Activated T-cell treated with anti-CD3 and anti-CD28 coated beads, Interleukin-2, amount 50 U/mL, for 48 hours (primary cell): ENCODE measurements around the gene MRPL54.
"Not testable (repeated sequence)": the region's sequence is repeated elsewhere in the genome, so short reads cannot be mapped to it uniquely, and the experiment has no call there.

Experiments used
- DNase-seq, 2 experiments: peaks; one replicate each; pipeline ENCODE4 v3.0.0-alpha.2; 2020

The MRPL54 gene

GRCh38 chr19:3743486-3743885 is 19.0 kb upstream of the MRPL54 start:
- DNase-seq, result no peak

GRCh38 chr19:3745363-3746045 is 17.0 kb upstream of the MRPL54 start:
- no peak for DNase-seq

- DNase-seq, result no peak
Measured at GRCh38 chr19:3746371-3747056, 16.0 kb upstream of the MRPL54 start.

- DNase-seq, result no peak
Measured at GRCh38 chr19:3748965-3749364, 13.5 kb upstream of the MRPL54 start.

DNA sequence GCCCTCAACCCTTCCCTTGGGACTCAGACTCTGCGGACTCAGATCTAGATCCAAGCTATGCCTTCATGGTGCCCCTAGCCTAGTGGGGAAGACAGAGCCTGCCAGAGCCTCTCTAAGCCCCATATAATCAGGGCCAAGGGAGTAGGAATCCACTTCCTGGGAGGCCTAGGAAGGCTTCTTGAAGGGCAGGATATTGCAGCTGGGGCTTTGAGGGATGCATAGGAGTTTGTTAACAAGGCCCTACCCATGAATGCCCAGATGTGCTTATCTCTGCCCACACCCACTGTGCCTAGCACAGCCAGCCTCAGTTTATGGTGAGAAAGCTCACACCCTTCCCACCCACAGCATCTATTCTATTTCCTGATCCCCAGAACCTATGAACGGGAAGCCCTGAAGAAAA is 12.3 kb upstream of the MRPL54 start:
- no peak for DNase-seq

GRCh38 chr19:3751236-3751635 is 11.2 kb upstream of the MRPL54 start:
- no peak for DNase-seq

DNA sequence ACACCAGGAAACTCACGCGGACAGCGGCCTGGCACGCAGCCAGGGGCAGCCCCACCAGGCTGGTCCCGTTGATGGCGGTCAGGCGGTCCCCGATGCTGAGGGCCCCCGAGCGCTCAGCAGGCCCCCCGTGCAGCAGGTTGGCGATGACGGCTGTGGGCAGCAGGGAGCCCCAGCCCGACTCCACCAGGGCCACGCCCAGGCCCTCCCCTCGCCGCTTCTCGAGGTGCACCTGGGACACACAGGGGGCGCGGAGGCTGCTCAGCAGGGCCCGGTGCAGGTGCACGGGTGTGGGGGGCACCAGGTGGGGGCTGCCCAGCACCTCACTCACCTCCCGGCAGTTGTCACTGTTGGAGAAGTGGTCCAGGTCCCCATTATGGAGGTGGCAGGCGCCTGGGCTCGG is 10.0 kb upstream of the MRPL54 start:
- DNase-seq, result no peak

DNA sequence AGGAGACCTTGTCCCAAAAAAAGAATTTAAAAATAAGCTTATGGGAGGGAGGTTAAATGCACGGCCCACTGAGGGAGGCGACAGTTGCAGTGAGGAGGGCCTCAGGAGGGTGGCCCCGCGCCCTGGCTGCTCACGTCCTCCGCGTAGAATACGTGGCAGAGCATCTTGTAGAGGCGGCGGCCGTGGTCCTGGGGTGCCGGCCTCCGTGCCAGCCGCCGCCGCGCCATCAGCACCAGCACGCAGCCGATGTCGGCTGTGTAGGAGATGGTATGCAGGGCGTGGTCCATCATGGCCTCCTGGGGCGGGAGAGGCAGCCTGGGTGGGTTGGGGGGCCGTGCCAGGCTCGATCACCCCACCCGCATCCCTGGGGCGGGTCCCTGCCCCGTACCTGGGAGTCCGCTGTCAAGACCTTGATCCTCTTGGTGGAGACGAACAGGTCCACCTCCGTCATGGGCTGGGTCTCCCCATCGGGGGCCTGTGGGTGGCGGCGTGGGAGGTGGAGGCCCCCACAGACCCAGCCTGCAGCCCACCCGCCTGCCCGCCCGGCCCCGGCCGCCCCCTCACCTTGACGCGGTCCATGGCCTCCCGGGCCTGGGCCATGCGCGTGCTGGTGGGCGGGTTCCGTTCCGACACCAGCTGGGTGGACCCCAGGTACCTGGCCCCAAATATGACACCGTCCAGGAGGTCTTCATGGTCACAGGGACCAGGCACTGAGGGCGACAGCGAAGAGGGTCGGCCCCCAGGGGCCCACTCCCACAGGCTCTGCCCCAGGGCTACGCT is 8.7 kb upstream of the MRPL54 start:
- no peak for DNase-seq

GRCh38 chr19:3757705-3758104 is 4.8 kb upstream of the MRPL54 start:
- not testable (repeated sequence) for DNase-seq

DNA sequence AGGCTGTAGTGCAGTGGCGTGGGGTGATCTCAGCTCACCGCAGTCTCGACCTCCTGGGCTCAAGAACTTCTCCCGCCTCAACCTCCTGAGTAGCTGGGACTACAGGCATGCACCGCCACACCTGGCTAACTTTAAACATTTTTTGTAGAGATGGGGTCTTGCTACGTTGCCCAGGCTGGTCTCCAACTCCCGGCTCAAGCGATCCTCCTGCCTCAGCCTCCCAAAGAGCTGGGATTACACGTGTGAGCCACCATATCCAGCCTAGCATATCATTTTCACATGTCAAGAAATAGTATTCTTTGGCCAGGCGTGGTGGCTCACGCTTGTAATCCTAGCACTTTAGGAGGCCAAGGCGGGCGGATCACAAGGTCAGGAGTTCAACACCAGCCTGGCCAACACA is 4.2 kb upstream of the MRPL54 start:
- not testable (repeated sequence) for DNase-seq

DNA sequence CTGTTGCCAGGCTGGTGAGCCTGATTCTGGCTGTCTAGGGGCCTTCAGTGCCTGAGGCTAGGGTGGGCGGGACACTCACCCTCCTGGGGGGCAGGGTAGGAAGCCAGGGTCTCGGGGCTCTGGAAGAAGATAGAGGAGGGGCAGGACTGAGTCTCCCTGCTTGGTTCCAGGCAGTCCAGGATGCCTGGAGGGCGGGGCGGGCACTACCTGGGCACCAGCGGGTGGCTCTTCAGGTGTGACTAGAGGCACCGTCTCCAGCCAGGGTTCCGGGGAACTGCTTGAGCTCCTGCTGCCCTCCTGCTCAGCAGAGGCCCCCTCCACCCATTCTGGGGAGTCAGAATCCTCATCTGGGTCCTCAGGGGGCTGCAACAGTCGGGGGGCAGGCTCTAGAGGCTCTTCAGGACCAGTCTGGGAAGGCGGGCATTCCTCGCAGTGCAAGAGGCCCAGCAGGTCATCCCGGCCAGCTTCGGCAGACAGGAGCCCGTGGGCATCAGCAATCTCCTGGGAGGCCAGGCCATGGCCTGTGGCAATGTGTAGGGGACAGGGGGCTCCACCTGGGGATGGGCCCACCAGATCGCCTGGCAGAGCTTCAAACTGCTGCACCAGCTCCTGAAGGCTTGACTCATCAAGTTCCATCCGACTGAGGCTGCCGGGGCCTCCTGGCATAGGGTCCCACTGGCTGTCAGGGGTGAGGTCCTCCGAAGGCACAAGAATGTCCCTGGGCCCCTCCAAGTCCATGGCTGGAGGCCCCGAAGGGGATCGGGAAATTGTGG is 2.8 kb upstream of the MRPL54 start:
- no peak for DNase-seq

DNA sequence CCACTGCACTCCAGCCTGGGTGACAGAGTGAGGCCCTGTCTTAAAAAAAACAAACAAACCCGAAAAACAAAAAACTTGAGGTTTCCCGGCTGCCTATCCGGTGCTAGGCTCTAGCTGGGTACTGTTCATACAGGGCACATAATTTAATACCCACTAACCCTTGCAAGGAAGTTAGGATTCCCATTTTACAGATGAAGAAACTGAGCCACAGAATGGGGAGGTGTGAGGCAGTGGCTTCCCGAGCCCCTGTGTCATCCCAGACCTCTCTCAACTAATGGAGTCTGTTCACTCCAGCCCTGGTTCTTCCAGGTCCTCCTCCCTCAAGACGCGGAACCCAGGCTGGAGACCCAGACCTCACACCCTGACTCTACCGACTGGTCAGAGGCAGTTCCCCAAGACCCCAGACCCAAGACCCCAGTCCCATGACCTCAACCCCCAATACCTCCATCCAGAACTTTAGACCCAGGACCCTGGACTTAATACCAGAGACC is 1.6 kb upstream of the MRPL54 start:
- peak; percentile 31 to 37 for DNase-seq

DNA sequence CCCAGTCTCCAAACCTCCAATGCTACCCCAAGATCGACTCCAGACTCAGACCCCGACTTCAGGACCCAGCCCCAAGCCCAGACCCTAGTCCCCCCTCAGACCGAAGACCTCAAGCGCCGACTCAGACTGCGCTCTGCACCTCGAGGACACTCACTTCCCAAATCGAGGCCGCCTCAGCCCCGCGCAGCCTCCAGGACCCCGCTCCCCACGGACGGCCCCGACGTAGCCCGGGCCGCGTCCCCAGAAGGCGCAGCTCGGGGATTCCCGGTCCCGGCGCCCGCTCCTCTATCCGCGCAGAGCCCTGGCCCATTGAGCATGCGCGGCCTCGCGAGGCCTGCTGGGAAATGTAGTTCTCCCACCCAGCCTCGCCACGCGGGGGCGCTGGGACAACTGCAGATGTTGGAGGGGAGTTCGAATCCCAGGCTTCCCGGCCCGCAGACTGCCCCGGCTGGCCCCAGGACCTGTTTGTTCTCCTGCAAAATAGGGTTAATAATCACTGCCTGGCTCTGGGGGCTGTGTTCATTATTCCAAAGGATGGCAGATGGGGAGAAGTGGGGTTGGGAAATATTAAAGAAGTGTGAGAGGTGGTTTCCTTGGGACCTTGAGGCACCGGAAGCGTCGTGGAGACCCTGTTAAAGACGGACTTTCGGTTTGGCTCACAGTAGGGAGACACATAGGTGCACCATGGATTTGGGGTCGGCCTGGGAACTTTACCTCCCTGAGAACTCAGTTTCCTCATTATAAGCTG is 926 bp upstream of the MRPL54 start, which contains the start of gene APBA3:
APBA3 (minus strand) TSS at position 311 of the 748 bp plus-strand sequence. CDS start 1,428 bp downstream, outside the sequence.
- peak; percentile 99 to 100 for DNase-seq

- DNase-seq, result no peak
Measured at GRCh38 chr19:3762130-3762473, 380 bp upstream of the MRPL54 start.

DNA sequence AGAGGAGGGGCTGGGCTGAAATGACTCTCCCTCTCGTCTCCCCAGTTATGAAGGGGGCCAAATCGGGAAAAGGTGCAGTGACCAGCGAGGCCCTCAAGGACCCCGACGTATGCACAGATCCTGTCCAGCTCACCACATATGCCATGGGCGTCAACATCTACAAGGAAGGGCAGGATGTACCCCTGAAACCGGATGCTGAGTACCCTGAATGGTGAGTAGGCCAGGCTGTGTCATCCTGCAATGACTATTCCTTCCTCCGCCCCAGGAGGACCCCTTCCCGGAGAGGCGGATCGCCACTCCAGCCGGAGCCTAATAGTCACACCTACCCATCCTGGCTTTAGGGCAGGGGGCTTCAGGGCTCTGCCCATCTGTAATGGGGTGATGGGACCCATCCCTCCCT is 2.6 kb downstream of the MRPL54 start:
- DNase-seq, result no peak

- not testable (repeated sequence) for DNase-seq
Measured at GRCh38 chr19:3765757-3766156, 3.3 kb downstream of the MRPL54 start.

DNA sequence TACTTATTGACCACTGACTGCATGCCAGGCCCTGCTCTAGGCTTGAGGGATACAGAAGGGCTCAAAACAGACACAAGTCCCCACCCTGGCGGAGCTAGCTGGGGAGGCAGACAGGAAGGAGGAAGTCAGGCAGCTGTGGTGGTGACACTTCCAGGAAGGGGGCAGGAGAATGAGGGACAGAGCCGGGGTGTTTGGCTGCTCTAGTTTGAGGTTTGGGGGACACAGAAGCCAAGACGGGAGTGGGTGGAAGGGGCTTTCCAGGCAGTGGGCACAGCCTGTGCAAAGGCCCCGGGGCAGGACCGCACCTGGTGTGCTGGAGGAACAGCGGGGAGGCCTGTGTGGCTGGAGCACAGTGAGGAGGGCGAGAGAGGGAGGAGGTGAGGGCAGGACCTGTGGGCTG is 4.0 kb downstream of the MRPL54 start:
- peak; percentile 31 to 36 for DNase-seq

DNA sequence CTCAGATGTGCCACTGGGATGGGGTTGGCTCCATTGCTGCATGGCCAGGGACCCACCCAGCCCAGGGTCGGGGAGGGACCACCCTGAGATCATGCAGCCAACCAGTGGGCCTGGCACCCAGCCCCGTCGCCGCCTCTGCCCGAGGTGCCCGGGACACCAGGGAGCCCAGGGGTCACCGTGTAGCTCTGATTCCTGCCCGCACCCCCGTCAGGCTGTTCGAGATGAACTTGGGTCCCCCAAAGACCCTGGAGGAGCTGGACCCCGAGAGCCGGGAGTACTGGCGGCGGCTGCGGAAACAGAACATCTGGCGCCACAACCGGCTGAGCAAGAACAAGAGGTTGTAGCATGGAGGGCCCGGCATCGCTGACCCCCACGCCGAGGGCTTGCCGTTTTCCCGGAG is 4.6 kb downstream of the MRPL54 start:
- no peak for DNase-seq

- no peak for DNase-seq
Measured at GRCh38 chr19:3768015-3768747, 5.7 kb downstream of the MRPL54 start.

GRCh38 chr19:3768748-3769099 is 6.2 kb downstream of the MRPL54 start:
- DNase-seq, result no peak

DNA sequence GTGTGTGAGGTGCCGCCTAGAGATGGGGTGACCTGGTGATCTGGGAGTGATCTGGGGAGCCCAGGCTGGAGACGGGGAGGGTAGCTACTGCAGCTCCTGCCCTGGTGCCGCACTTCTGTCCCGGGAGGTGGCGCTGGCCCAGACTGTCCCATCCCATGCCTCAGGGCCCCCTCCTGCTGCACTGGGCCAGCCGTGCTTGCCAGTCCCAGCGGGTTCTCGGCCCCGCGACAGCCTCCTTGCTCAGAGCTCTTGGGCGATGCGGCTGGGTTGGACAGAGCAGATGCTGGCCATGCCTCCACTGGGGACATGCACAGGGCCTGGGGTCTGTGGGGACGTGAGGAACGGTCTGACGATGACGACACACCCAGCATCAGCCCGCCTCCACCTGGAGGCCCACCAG is 7.0 kb downstream of the MRPL54 start:
- no peak for DNase-seq
